ENCODE measurements around the gene PEAR1. TPM values are rescaled to one million over a fixed set of nuclear protein-coding genes. Genes with fewer than 3 reads are reported as not detected.

The PEAR1 gene
- total RNA-seq, 1 donor from 2014 or later, result 9.9 TPM

DNA sequence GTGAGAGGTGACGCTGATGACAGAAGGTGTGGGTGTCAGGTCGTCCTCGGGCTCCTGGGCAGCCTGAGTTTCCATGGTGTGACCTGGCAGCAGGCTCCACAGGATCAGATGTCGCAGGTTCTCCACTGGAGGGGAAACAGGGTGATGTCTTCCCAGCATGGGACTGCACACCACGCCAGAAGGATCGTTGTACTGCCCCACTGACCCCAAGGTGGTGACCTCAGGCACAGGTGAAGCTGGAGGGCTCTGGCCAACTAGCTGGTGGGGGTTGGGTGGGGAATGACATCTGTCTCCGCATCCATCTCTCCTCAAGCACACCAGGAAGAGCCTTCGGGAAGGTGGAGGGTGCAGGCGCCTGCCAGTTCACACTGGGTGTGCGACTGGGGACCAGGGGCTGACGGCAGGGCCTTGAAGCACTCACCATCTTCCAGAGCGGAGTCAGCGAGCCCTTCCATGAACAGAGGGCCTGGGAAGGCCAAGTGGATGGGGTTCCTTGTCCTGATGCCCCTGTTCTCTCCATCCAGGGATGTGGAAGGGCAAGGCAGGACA lies 46.3 kb downstream of the PEAR1 start:
- DNase-seq (ENCODE audit: low spot score), result no peak

DNA sequence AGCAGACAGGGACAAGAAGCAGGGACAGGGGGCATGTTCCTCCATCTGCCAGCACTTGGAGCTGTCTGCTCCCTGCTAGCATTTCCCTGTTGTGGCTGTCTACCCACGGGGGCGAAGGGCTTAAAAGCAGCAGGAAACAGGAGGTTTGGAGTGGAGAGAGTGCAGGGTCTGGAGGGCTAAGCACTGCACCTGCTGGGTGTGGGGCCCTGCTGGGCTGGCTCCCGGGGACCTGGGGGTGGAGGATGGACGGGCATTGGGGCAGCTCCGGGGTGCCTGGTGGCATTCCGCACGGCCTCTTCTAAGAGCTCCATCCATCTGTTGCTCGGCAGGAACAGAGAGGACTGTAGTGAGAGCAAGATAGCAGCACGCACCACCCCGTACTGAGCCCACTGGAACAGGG lies 48.2 kb downstream of the PEAR1 start:
- DNase-seq (ENCODE audit: low spot score), result no peak

DNA sequence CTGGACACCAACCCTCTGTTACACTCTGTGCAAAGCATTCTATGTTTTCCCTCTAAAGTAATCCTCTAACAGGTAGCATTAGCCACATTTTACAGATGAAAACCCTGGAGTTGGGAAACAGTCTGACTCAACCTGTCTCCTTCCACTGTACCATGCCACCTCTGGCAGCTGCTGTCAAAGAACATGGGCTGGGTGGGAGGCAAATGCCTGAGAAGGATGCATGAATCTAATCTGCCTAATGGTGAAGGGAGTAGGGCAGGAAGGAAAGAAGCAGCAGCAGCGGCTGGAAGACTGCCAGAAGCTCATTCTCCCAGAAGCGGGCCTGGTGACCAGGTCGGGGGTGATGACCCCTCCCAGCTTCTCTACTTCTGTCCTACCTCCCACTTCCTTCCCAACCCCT lies 48.7 kb downstream of the PEAR1 start:
- DNase-seq (ENCODE audit: low spot score), result no peak

DNA sequence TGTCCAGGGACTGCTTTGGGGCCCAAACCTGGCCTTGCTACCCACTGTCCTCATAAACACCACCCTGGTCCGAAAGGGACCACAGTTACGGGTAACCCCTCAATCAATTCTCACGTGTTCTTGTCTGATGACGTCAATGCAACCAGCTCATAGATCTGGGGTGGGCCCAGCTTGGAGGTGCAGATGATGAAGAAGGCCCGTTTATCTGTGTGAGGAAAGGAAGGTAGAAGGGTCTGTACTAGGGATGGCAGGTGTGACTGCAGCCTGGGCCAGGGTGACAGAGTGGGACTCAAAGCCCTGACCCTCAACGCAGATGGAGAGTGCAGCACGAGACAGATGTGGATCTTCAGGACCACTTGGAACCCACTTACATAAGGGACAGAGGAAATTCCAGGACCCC lies 49.1 kb downstream of the PEAR1 start:
- DNase-seq (ENCODE audit: low spot score), result no peak

DNA sequence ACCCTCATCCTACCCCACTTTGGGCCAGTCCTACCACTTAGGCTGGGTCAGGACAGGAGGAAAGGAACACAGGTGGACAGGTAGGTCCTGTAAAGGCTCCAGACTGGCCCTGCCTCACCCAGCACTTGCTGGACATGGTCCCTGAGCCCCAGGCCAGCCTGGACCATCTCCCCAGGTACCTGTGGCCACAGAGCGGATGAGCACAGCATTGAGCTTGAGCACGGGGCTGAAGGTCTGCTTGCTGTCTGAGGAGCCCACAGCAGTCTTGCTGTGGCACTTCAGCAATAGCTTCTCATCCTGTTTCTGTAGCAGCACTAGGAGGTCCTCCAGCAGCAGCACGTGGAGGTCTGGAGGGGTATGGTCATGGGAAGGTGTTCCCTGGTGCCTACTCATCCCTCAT lies 50.2 kb downstream of the PEAR1 start:
- no peak for DNase-seq (ENCODE audit: low spot score)

DNA sequence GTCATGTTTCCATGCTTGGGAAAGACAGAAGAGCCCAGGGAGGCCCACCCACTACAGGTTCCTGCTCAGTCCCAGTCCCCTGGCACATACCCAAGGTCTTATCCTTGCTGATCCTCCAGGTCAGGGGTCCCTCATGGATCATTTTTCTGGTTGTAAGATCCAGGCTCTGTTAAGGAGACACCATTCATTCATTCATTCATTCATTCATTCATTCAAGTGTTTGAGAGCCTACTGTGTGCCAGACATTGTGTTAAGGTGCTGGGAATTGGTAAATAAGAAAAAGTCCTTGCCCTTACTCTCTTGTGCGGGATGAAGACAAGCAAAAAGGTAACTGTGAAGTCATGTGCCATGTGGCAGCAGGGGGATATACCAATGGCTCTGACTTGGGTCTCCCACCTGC lies 50.8 kb downstream of the PEAR1 start:
- DNase-seq (ENCODE audit: low spot score), result no peak

DNA sequence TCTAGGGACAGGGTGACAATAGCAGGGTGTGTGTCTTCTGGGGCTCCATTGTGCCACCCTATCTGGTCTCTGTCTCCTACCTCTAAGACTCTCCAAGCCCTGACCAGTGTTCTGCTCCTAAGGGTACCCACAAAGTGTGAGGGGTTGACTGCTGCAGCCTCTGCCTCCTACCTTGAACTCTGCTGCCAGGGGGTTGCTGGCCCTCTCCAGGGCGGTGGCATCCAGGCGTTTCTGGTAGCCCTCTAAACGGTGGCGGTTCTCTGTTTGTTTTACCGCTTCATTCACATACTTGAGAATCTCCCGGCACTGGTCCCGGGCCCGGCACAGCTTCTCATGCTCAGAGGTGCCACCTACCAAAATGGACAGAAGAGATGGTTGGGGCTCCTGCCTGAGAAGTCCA lies 51.3 kb downstream of the PEAR1 start:
- no peak for DNase-seq (ENCODE audit: low spot score)

DNA sequence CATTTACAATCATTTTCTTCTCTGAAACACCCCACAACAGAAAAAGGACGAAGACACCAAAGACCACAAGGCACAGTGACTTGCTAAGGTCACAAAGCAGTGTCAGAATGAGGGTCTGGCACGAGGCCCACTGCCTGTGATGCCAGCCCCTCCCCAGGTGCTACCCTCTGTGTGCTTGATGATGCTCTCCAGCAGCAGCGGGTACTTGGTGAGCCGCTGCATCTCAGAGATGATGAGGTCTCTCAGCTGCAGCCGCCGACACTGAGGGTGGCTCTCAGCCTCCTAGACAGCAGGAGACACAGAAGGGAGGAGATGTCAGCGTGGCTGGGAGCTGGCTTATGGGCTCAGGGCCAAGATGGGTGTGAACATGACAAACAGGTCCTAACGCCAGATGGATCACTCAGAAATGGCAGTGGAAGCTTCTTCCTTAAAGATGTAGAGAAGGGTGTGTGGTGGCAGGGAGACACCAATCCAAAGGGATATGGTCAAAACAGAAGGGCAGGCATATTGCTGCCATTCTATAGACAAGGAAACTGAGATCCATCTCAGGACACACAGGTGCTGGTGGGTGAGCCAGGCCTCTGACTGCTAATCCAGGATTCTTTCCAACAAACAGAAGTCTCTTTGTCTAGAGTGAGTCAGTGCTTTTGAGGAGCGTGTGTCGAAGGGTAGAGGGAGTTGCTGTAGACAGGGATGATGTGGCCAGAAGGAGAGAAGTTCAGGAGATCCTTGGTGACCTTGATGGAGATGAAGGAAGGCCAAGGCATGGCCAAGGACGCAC lies 52.6 kb downstream of the PEAR1 start:
- no peak for DNase-seq (ENCODE audit: low spot score)

DNA sequence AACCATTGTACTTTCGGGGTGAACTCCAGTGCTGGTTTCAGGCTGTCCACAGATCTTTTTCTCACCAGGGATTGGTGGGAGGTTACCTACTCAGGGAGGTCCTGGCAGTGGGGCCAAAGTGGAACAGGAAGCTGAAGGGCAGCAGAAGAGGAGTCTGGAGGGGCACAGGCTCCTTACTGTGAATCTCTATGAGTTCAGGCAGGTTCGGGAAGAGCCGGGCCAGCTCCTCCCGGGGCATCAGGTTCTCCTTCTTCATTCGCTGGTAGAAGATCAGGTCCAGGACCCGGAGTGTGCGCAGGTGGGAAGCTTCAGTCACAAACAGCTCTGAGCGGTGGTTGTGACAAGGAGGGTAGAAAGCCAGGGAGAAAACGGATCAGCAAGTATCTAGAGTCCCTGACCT lies 53.6 kb downstream of the PEAR1 start:
- no peak for DNase-seq (ENCODE audit: low spot score)

DNA sequence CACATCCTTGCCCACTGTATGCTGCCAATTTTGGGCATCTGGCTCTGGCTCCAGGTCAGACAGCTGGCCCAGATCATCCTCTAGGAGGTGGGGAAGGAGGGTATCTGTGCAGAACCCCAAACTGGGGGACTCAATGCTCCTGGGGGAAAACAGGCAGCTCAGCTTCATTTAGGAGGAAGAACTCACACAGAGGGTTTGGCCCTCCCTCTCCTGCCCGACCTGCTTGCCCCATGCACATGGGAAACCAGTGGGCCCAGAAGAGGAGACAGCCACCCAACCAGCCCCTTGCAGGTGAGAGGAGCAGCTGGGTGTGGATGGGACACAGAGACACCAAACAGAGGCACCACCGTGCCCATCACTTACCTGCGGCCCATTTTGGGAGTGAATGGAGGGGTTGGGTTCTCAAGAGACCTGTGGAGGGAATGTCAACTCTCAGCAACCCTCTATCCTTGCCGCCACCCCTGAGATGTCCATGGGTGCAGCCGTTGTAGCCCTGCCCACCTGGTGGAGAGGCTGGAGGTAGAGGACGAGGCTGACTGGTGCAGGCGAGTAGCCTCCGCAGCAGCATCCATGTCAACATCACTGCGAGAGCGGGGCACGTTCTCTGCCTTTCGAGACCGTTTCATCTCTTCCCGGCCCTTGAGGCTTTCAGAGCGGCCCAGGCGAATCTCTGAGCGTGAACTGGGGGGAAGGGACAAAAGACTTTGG lies 54.5 kb downstream of the PEAR1 start:
- DNase-seq (ENCODE audit: low spot score), result no peak

DNA sequence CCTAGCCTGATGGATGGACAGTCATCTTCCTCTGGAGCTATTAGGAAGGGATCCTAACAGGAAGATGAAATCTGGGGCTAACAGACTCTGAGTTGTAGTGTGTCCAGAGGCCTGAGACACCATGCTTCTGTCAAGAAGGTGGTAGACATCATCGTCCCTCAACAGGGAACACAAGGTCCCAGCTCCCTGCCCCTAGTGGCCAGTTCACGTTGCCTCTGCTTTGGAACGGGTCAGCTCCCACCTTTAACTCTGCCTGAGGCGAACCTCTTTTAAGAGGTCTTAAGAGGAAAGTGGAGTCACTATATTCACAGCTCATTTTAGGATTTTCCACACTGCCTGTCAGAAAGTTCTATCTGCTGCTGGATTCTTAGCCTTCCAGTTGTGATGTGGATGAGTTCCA lies 55.2 kb downstream of the PEAR1 start:
- no peak for DNase-seq (ENCODE audit: low spot score)

DNA sequence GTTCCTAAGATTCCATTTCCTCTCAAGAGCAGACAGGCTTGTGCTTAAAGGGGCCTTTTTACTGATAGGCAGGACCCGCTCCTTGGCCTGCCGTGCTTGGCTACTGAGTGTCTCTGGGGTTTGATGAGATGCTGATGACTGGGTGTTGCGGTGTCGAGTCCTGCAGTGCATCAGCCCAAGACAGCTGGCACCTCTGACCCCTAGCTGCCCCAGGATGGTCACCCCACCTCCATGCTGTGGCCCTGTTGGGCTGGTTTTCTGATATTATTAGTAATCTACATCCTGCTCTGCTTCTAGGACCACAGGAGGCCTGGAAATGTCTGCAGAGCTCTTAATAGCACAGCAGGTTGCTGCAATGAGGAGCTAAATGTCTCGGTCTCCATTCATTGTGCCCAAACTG lies 55.6 kb downstream of the PEAR1 start:
- no peak for DNase-seq (ENCODE audit: low spot score)

DNA sequence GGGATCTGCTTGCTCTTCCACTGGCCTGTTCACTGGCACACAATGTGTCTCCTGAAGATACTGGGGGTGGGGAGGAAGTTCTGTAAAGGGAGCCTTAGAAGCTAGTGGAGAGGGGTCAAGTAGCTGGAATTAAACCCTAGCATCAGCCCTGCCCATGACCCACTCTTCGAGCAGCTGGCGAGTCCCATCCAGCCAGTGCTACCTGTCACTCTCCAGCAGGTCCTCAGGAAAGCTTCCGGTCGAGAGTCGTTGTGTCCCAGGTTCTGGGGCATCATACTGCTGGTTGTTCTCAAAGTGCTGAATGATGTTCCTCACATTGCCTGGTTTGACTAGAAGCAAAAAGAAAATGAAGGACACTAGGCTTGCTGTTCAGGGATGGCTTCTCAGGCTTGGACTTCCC lies 57.9 kb downstream of the PEAR1 start:
- no peak for DNase-seq (ENCODE audit: low spot score)

DNA sequence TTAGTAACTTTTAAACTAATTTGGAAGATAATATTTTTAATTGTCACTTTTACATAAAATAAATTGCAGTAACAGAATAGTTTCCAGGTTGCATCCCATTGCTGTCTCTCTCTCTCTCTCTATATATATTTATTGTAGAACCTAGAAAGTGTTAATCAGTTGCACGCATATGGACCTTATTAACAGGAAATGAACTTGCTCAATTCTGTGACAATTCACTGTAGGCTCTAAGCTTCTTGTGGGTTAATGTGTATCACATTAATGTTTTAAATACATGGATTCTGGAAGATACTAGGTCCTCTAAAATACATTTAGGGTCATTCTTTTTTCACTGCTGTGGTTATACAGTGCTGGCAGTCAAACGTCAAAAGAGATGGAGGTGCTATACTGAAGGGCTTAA lies 60.1 kb downstream of the PEAR1 start:
- no peak for DNase-seq (ENCODE audit: low spot score)

DNA sequence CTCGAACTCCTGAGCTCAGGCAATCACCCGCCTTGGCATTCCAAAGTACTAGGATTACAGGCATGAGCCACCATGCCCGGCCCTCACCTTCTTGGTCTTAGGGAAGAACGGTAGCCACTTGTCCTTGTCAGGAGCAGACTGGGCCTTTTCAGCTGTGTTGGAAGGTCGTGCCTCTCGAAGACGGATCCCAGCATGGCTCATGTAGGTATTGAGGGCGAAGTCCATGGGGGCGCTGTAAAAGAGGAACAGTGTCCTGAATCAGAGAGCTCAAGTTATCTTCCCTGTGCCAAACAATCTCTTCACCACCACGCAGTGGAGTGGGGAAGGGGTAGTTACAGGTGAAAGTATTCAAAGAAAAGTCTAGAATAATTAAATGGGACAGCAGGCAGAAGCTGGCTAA lies 62.8 kb downstream of the PEAR1 start:
- DNase-seq (ENCODE audit: low spot score), result no peak

DNA sequence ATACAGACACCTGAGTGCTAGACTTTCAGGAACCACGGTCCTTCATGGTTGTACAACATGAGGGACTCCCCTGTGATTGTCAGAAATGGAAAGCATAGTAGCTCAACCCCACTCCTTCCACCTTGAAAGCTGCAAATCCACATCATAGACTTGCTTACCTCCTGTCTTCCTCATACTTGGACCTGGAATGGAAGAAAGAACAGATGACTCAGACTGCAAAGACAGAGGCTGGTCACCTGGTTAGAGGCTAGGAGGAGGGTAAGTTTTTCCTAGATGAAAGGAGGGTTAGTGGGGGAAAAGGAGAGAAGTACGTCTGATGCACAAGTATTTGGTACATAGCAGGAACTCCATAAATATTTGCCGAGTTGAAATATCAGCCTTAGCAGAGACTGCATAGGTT lies 64.1 kb downstream of the PEAR1 start:
- no peak for DNase-seq (ENCODE audit: low spot score)

DNA sequence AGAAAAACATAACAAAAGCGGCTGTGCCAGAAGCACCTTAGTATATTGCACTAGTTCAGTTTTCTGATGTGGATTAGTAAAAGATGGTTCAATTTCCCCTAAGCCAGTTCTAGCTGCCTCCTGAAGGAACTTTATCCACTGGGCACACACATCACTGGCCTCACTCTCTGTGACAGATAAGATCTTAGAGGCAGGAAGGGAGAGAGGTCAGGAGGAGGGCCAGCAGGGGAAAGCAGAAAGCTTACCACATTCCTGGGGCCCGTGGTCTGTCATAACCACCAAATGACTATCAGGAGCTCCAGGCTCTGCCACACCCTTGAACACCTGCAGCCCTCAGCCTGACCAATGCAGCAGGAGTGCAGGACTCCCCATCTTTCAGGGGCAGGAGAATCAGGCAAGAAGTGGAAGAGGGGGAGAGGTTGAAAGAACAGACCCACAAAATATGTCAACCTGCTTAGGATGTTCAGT lies 64.8 kb downstream of the PEAR1 start:
- DNase-seq (ENCODE audit: low spot score), result no peak

DNA sequence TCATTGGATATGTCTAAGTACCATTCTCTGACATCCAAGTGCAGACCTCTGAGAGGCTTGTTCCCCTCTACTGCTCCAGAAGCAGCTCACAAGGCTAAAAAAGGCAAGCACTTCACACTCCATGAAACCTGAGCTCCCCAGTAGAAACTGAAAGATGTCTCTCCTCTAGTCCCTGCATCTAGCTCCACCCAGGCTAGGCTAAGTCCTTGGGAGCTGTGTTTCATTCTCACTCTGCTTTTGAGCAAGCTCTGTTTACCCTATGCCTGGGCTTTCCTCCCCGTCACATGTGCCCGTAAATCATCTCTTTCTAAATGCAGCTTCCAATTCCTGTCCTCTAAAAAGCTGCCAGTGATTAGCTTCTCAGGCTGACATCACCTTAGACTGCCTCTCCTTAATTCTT lies 65.9 kb downstream of the PEAR1 start:
- DNase-seq (ENCODE audit: low spot score), result no peak

DNA sequence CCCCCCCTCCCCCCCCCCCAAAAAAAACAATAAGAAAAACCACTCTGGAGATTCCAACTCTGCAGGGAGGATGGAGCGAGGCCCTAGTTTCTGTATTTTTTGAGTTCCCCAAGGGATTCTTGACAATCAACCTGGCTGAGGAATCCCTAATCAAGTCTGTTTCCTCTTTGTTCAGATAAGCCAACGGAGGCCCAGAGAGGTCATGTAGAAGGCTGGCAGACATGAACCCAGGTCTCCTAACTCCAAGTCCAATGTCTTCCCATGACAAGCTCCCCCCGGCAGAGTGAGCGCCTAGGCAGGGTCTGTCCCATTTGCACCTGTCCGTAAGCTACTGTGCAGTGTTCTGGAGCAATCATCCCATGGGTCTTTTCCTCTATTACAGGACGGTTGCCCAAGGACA lies 66.4 kb downstream of the PEAR1 start:
- DNase-seq (ENCODE audit: low spot score), result no peak

DNA sequence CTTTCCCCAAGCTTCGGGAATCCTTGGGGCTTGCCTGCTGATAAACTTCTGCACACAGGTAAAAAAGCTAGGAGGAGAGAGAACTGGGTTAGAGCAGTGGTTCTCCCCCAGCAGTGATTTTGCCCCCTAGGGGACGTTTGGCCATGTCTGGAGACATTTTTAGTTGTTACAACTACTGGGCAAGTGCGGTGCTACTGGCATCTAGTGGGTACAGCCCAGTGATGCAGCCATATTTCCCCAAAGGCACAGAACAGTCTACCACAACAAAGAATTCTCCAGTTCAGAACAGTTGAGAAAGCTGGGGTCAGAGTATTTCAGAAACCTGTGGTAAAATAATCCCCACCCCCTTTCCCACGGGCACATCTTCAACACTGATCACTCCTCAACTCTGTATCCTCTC lies 68.2 kb downstream of the PEAR1 start:
- DNase-seq (ENCODE audit: low spot score), result no peak

DNA sequence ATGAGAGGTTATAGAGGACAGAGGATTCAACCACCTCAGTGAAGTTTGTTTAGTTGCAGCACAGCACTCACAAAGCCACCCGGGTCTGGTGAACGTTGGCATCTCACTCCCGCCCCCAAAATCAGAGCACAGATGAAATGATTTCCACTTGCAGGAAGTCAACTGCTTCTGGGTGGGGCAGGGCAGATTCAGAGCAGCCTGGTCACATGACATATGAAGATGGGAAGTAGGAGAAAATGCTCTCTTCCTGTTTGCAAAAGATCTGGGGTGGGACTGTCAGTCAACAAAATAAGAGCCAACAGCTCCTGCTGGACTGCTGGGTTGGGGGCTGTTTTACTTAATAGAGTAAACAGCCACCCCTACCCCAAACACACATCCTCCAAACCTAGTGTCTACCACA lies 70.1 kb downstream of the PEAR1 start:
- DNase-seq (ENCODE audit: low spot score), result no peak

DNA sequence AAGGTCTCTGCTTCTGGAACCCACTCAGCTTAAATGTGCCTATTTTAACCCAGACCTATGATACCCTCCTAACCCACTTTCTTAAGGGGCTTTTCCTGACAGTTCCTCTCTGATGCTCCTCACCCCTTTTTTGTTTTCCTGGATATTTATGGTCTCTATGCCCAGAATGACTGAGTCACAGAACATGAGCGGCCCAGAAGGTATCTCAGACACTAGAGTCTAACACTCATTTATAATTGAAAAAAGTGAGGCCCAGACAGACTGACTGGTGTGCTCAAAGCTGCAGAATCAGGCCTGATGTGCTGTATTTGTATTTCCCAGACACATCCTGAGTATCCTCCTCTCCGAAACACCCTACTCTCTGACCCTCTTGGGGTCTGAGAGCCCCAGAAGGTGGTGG lies 70.9 kb downstream of the PEAR1 start:
- DNase-seq (ENCODE audit: low spot score), result no peak
